ENCODE data around the gene FASLG. TPM values are rescaled to one million over a fixed set of nuclear protein-coding genes. Genes with fewer than 3 reads are reported as not detected.

FASLG gene
- total RNA-seq, 4 donors from 2014 or later = 0.68 to 2.2 TPM; not detected in 2

DNA sequence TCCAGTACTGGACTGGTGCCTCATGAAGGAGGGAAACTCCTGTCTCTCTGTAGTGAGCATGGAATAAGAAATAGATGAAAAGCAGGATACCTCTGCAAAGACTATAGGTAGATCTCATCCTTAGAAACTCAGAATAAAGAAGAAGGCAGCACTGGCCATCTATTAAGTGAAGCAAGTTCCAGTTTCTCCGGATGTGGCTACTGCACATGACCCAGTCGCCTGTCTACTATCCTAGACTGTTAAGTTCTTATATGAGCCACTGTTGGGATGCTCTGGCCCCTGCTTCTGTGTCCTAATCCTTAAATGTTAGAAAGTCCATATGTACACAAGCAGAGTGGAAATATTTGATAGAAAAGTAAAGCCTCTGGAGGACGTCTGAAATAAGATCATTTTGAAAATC lies 2.2 kb downstream of the FASLG start:
- no peak overlapping the region for H3K4me3 ChIP-seq
- in situ Hi-C loops (cut with MboI; ENCODE audit: low pct_ligation_motif_present in 1 of 4, low pct_unique_long_range_greater_than_20kb in 1 of 4, low sequenced_read_pairs in 3 of 4) = no loop called here
- H3K27me3 ChIP-seq = no peaks in the 10 kb centered on the region
- DNase-seq = no peak
- 40 to 77% methylated on average over 1 to 3 of the region's 3 CpGs for WGBS, 2 donors (ENCODE audit: low coverage in 1 of 2)
- H3K27ac ChIP-seq = no peak overlapping the region
- no peaks in the 10 kb centered on the region for H3K9me3 ChIP-seq
- TF ChIP-seq, protein P1, sequence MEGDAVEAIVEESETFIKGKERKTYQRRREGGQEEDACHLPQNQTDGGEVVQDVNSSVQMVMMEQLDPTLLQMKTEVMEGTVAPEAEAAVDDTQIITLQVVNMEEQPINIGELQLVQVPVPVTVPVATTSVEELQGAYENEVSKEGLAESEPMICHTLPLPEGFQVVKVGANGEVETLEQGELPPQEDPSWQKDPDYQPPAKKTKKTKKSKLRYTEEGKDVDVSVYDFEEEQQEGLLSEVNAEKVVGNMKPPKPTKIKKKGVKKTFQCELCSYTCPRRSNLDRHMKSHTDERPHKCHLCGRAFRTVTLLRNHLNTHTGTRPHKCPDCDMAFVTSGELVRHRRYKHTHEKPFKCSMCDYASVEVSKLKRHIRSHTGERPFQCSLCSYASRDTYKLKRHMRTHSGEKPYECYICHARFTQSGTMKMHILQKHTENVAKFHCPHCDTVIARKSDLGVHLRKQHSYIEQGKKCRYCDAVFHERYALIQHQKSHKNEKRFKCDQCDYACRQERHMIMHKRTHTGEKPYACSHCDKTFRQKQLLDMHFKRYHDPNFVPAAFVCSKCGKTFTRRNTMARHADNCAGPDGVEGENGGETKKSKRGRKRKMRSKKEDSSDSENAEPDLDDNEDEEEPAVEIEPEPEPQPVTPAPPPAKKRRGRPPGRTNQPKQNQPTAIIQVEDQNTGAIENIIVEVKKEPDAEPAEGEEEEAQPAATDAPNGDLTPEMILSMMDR (IDR thresholded peaks at IDR 0.05) = no peak
- TF ChIP-seq EP300 (IDR thresholded peaks at IDR 0.05; ENCODE audit: low read depth) = no peak
- TF ChIP-seq POLR2A (IDR thresholded peaks at IDR 0.05) = no peak
- TF ChIP-seq POLR2AphosphoS5 (IDR thresholded peaks at IDR 0.05) = no peak
- no peaks in the 10 kb centered on the region for H3K36me3 ChIP-seq
- H3K4me1 ChIP-seq = no peaks in the 10 kb centered on the region
- intact Hi-C loops (cut with DNase I; ENCODE audit: low total_unique reads) = no loop called here

DNA sequence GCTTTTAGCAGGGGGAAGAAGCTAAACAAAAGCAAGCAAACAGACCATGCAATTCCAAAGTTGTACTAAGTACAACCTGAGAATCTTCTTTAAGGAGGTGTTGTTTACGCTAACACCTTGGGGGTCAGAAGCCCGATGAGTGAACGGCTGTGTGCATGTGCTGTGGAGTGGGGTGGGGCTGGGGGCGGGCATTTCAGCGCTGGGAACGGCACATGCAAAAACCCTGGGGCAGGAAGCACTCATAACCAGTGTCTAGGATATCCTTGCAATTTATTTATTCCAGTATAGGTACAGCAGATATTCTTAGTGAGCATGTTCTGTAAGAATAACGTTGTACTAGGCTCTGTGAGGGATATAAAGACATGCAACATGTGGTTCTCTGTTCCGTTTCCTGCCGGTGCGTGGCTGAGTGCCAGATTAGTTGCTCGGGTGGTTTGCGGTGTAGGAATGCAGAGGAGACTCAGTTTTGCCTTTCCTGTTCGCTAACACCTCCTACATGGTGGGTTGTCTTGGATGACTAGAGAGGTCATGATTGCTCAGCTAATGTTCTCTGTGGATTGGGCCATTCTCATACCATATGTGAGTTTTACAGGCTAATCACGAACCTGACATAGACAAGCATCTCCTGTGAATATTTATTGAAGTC lies 3.7 kb downstream of the FASLG start:
- no peaks in the 10 kb centered on the region for H3K9me3 ChIP-seq
- in situ Hi-C loops (cut with MboI; ENCODE audit: low pct_ligation_motif_present in 1 of 4, low pct_unique_long_range_greater_than_20kb in 1 of 4, low sequenced_read_pairs in 3 of 4) = no loop called here
- H3K4me3 ChIP-seq = no peak overlapping the region
- H3K4me1 ChIP-seq = no peaks in the 10 kb centered on the region
- 30 to 34% methylated on average over 2 to 14 of the region's 14 CpGs for WGBS, 2 donors (ENCODE audit: low coverage in 1 of 2)
- H3K36me3 ChIP-seq = no peaks in the 10 kb centered on the region
- intact Hi-C loops (cut with DNase I; ENCODE audit: low total_unique reads) = no loop called here
- peak overlapping the region in 1 of 4 donors; percentile 9 for H3K27ac ChIP-seq
- TF ChIP-seq POLR2AphosphoS5 (IDR thresholded peaks at IDR 0.05) = no peak
- TF ChIP-seq EP300 (IDR thresholded peaks at IDR 0.05; ENCODE audit: low read depth) = no peak
- TF ChIP-seq POLR2A (IDR thresholded peaks at IDR 0.05) = no peak
- TF ChIP-seq, protein P1 (IDR thresholded peaks at IDR 0.05) = no peak
- no peaks in the 10 kb centered on the region for H3K27me3 ChIP-seq
- DNase-seq = peak; percentile 69

DNA sequence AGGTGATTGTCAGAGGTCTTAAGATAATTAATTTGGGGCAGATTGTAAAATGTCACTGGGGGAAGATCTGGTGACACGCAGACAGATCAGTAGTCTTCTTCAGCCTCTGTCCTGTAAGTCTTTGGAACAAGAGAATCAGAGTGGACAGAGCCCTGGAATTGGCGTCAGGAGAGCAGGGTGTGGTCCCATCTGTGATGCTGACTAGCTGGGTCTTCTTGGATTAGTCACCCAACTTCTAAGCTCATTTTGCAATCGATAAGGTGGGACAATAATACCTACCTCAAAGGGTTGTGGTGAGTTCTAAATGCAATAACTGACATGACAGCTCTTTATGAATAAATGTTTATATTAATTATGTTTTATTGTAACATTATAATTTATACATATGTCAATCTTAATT lies 4.8 kb downstream of the FASLG start:
- in situ Hi-C loops (cut with MboI; ENCODE audit: low pct_ligation_motif_present in 1 of 4, low pct_unique_long_range_greater_than_20kb in 1 of 4, low sequenced_read_pairs in 3 of 4) (no loop called here), intact Hi-C loops (cut with DNase I; ENCODE audit: low total_unique reads) (no loop called here)
- H3K36me3 ChIP-seq = no peaks in the 10 kb centered on the region
- TF ChIP-seq EP300 (IDR thresholded peaks at IDR 0.05; ENCODE audit: low read depth) = no peak
- TF ChIP-seq, protein P1 (IDR thresholded peaks at IDR 0.05) = no peak
- TF ChIP-seq POLR2A (IDR thresholded peaks at IDR 0.05) = no peak
- TF ChIP-seq POLR2AphosphoS5 (IDR thresholded peaks at IDR 0.05) = no peak
- H3K4me1 ChIP-seq = no peaks in the 10 kb centered on the region
- DNase-seq = no peak
- WGBS, 2 donors (ENCODE audit: low coverage in 1 of 2) = 74 to 78% methylated on average over 3 of the region's 3 CpGs
- H3K27me3 ChIP-seq = no peaks in the 10 kb centered on the region
- H3K9me3 ChIP-seq = no peaks in the 10 kb centered on the region
- H3K4me3 ChIP-seq = no peak overlapping the region
- no peak overlapping the region for H3K27ac ChIP-seq

DNA sequence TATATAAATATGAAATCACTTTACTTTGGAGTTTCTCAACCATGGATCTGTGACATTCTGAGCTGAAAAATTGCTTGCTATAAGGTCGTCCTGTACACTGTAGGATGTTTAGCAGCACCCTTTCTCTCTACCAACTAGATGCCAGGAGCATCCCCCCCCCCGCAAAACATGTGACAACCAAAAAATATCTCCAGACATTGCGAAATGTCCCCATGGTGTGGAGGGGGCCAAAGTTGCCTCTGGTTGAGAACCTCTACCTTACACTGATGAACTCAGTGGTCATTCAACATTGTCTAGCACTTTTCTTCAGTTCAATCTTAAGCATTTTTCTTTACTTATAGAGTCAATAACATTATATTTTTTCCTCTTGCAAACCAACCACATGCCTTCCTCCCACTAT lies 9.2 kb downstream of the FASLG start:
- Histone ChIP-seq H3K9me3 (no peaks in the 10 kb centered on the region), H3K4me1 (no peaks in the 10 kb centered on the region), H3K4me3 (no peak overlapping the region), H3K36me3 (no peaks in the 10 kb centered on the region), H3K27ac (no peak overlapping the region), H3K27me3 (no peaks in the 10 kb centered on the region)
- intact Hi-C loops (cut with DNase I; ENCODE audit: low total_unique reads) (no loop called here), in situ Hi-C loops (cut with MboI; ENCODE audit: low pct_ligation_motif_present in 1 of 4, low pct_unique_long_range_greater_than_20kb in 1 of 4, low sequenced_read_pairs in 3 of 4) (no loop called here)
- DNase-seq = no peak
- 85 to 100% methylated on average over 3 of the region's 3 CpGs for WGBS, 2 donors (ENCODE audit: low coverage in 1 of 2)
- TF ChIP-seq POLR2AphosphoS5 (IDR thresholded peaks at IDR 0.05) (no peak), EP300 (IDR thresholded peaks at IDR 0.05; ENCODE audit: low read depth) (no peak), POLR2A (IDR thresholded peaks at IDR 0.05) (no peak)
- TF ChIP-seq, protein P1 (IDR thresholded peaks at IDR 0.05) = no peak
